Measurements from ENCODE around the gene EEFSEC. TPM values are rescaled to one million over a fixed set of nuclear protein-coding genes. Genes with fewer than 3 reads are reported as not detected.

The EEFSEC gene
- total RNA-seq, 1 experiment from 2014 or later: 15.4 TPM

- no peak overlapping the region for H3K27ac ChIP-seq (ENCODE audit: low read length)
- DNase-seq (ENCODE audit: low read depth, low spot score) (peak; percentile 52), ATAC-seq (peak; percentile 92)
- ChIA-PET POLR2A (no interaction called here), CTCF (interaction anchor here (0.6 to 1.5 kb wide), 3 partner anchors 31 to 60 kb away, joined by 3 to 7 read pairs (median 4); no protein-coding TSS in a partner anchor)
- no peaks in the 10 kb centered on the region; the same call in 1 of the 2 replicates for H3K4me1 ChIP-seq (ENCODE audit: control insufficient read depth, insufficient read depth, low read length)
- no peaks in the 10 kb centered on the region for H3K9me3 ChIP-seq (ENCODE audit: control insufficient read depth, insufficient read depth, low read depth, low read length)
- H3K36me3 ChIP-seq (ENCODE audit: control insufficient read depth, insufficient read depth, low read length): no peaks in the 10 kb centered on the region
- intact Hi-C loops (cut with micrococcal nuclease; ENCODE audit: unreplicated experiment): loop anchor here (2.0 kb wide), 1 partner anchor 67 kb away; no protein-coding TSS in a partner anchor
- in situ Hi-C loops (cut with HindIII; ENCODE audit: low pct_unique_long_range_greater_than_20kb, low sequenced_read_pairs): no loop called here
- H3K27me3 ChIP-seq (ENCODE audit: control insufficient read depth, insufficient read depth, low read length): no peaks in the 10 kb centered on the region
- no TSS peak for BruUV-seq (replicated peaks)
- TF ChIP-seq TCF7L2 (IDR thresholded peaks at IDR 0.05; ENCODE audit: low read depth, low read length): no peak
- TF ChIP-seq, protein P1, sequence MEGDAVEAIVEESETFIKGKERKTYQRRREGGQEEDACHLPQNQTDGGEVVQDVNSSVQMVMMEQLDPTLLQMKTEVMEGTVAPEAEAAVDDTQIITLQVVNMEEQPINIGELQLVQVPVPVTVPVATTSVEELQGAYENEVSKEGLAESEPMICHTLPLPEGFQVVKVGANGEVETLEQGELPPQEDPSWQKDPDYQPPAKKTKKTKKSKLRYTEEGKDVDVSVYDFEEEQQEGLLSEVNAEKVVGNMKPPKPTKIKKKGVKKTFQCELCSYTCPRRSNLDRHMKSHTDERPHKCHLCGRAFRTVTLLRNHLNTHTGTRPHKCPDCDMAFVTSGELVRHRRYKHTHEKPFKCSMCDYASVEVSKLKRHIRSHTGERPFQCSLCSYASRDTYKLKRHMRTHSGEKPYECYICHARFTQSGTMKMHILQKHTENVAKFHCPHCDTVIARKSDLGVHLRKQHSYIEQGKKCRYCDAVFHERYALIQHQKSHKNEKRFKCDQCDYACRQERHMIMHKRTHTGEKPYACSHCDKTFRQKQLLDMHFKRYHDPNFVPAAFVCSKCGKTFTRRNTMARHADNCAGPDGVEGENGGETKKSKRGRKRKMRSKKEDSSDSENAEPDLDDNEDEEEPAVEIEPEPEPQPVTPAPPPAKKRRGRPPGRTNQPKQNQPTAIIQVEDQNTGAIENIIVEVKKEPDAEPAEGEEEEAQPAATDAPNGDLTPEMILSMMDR (IDR thresholded peaks at IDR 0.05): peak; percentile 86
- no peak overlapping the region for H3K4me3 ChIP-seq (ENCODE audit: low read depth in 2 of 2, low read length in 2 of 2)
These were observed 19.9 kb upstream of the EEFSEC start for GRCh38 chr3:128133273-128133883.

DNA sequence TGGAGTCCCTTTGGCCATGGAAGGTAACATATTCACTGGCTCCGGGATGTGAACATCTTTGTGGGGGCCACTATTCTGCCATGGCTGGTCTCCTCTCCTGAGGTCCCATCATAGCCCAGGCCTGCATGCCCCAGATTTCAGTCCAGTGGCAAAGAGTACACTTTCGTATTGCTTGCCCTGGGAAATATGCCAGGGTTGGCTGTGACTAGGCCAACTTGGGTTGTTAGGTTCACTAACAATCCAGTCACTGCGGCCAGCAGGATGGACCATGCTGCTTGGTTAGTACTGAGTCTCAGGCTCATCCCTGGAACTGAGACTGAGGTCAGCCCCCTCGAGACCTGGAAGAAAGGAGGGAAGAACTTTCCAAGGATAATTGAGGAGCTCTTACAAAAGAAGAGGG lies 9.8 kb upstream of the EEFSEC start:
- no TSS peak for BruUV-seq (replicated peaks)
- no peak for TF ChIP-seq POLR2AphosphoS5 (IDR thresholded peaks at IDR 0.05; ENCODE audit: low read depth, low read length)
- TF ChIP-seq SIN3A (IDR thresholded peaks at IDR 0.05; ENCODE audit: borderline replicate concordance, insufficient read depth, low read depth, low read length): no peak
- TF ChIP-seq, protein P1 (IDR thresholded peaks at IDR 0.05): no peak
- no peak for TF ChIP-seq TCF7L2 (IDR thresholded peaks at IDR 0.05; ENCODE audit: low read depth, low read length)
- TF ChIP-seq REST (IDR thresholded peaks at IDR 0.05; ENCODE audit: insufficient read depth in 1 of 2, low read depth in 2 of 2, low read length in 1 of 2): no peak
- no peak overlapping the region for H3K4me3 ChIP-seq (ENCODE audit: low read depth in 2 of 2, low read length in 2 of 2)
- ATAC-seq (no peak), DNase-seq (ENCODE audit: low read depth, low spot score) (no peak)
- H3K27ac ChIP-seq (ENCODE audit: low read length): no peak overlapping the region
- POLR2A ChIA-PET: no interaction called here
- peaks cover 3% of the 10 kb centered on the region; the same call in 1 of the 2 replicates for H3K27me3 ChIP-seq (ENCODE audit: control insufficient read depth, insufficient read depth, low read length)
- no peaks in the 10 kb centered on the region for H3K36me3 ChIP-seq (ENCODE audit: control insufficient read depth, insufficient read depth, low read length)
- in situ Hi-C loops (cut with HindIII; ENCODE audit: low pct_unique_long_range_greater_than_20kb, low sequenced_read_pairs) (no loop called here), intact Hi-C loops (cut with micrococcal nuclease; ENCODE audit: unreplicated experiment) (no loop called here)
- H3K9me3 ChIP-seq (ENCODE audit: control insufficient read depth, insufficient read depth, low read depth, low read length): no peaks in the 10 kb centered on the region
- CTCF ChIA-PET: no interaction called here
- no peaks in the 10 kb centered on the region for H3K4me1 ChIP-seq (ENCODE audit: control insufficient read depth, insufficient read depth, low read length)

Measured in Panc1 (cell line).